OCI-LY7 (cell line): Measurements from ENCODE around the gene RPS27A. TPM values are rescaled to one million over a fixed set of nuclear protein-coding genes. Genes with fewer than 3 reads are reported as not detected.
A peak's percentile ranks its signal among the peaks of the same experiment; 100 is the strongest.
"Not testable (repeated sequence)": the region's sequence is repeated elsewhere in the genome, so short reads cannot be mapped to it uniquely, and the experiment has no call there.

Source experiments
- BruUV-seq: library from RNA; stranded (reverse); fragments of 400-500 nt; replicated peaks from 2 replicates; lab custom pipeline; 2021; lab: Mats Ljungman, UMichigan
- CTCF ChIA-PET: fragments of 300-600 bp; sonication (Branson Sonifier 250); formaldehyde crosslinking; loops from one replicate; lab custom pipeline; 2022; ENCODE audit warnings: antibody characterized with exemption; ENCODE audit not compliant: unreplicated experiment; lab: Charles Lee
- POLR2A ChIA-PET: fragments of 300-600 bp; sonication (Branson Sonifier 250); formaldehyde crosslinking; loops from one replicate; lab custom pipeline; 2022; ENCODE audit warnings: antibody characterized with exemption; lab: Charles Lee
- DNase-seq: peaks from one replicate; pipeline ENCODE4 v3.0.0-alpha.2; 2015; ENCODE audit warnings: low spot score
- H2AFZ ChIP-seq: fragments of 200-600 bp; sonication (generic), shearing (Covaris generic); 2 replicates; pipeline ENCODE4 v1.6.1; 2014; ENCODE audit warnings: mild to moderate bottlenecking, antibody characterized with exemption, low read length, moderate library complexity
- H3K27ac ChIP-seq: fragments of 200-600 bp; sonication (generic); 2 replicates; pipeline ENCODE4 v1.5.1; 2014; ENCODE audit warnings: mixed run types, low read depth, mild to moderate bottlenecking, moderate library complexity, low read length, inconsistent platforms; ENCODE audit not compliant: poor library complexity, severe bottlenecking
- H3K36me3 ChIP-seq: fragments of 200-600 bp; sonication (generic); 2 replicates; pipeline ENCODE4 v1.6.1; 2014; ENCODE audit warnings: mild to moderate bottlenecking, antibody characterized with exemption, low read length, moderate library complexity, mixed read lengths; ENCODE audit not compliant: insufficient read depth
- H3K4me1 ChIP-seq: fragments of 200-600 bp; sonication (generic); 2 replicates; pipeline ENCODE4 v1.5.1; 2014; ENCODE audit warnings: mild to moderate bottlenecking, low read length; ENCODE audit not compliant: insufficient read depth, poor library complexity, severe bottlenecking
- H3K4me2 ChIP-seq: fragments of 200-600 bp; sonication (generic); 2 replicates; pipeline ENCODE4 v1.6.1; 2014; ENCODE audit warnings: mild to moderate bottlenecking, low read length
- H3K4me3 ChIP-seq: fragments of 200-600 bp; sonication (generic); 2 replicates; pipeline ENCODE4 v1.5.1; 2014; ENCODE audit warnings: mild to moderate bottlenecking, low read depth, low read length; ENCODE audit not compliant: poor library complexity, severe bottlenecking
- H3K79me2 ChIP-seq: fragments of 200-600 bp; sonication (generic); 2 replicates; pipeline ENCODE4 v1.6.1; 2016; ENCODE audit warnings: low read depth, mild to moderate bottlenecking, low read length, moderate library complexity, mixed read lengths; ENCODE audit not compliant: insufficient read depth
- H3K9me2 ChIP-seq: fragments of 200-600 bp; sonication (generic); 2 replicates; pipeline ENCODE4 v1.6.1; 2016; ENCODE audit warnings: mild to moderate bottlenecking, low read length, mixed read lengths; ENCODE audit not compliant: insufficient read depth
- H3K9me3 ChIP-seq: fragments of 200-600 bp; sonication (generic); 2 replicates; pipeline ENCODE4 v1.6.1; 2014; ENCODE audit warnings: mild to moderate bottlenecking, mixed run types, low read length, mixed read lengths
- H4K20me1 ChIP-seq: fragments of 200-600 bp; sonication (generic); 2 replicates; pipeline ENCODE4 v1.6.1; 2014; ENCODE audit warnings: mild to moderate bottlenecking, antibody characterized with exemption, low read length, moderate library complexity, mixed read lengths; ENCODE audit not compliant: insufficient read depth
- CTCF ChIP-seq: fragments of 200-600 bp; sonication (generic); conservative IDR thresholded peaks from 2 replicates; pipeline ENCODE4 v1.5.1; 2014; ENCODE audit warnings: mild to moderate bottlenecking, antibody characterized with exemption, low read length, moderate library complexity, mixed read lengths
- EZH2phosphoT487 ChIP-seq: fragments of 200-600 bp; sonication (generic); IDR thresholded peaks from 2 replicates; pipeline ENCODE4 v1.6.1; 2018; ENCODE audit warnings: low read depth, borderline replicate concordance, mild to moderate bottlenecking, mixed run types, antibody characterized with exemption, low read length, moderate library complexity, mixed read lengths
- intact Hi-C: fragments of 100-400 bp; cut with micrococcal nuclease; formaldehyde crosslinking; loops from one replicate; pipeline ENCODE4 v1.10.0; 2022; ENCODE audit not compliant: unreplicated experiment
- total RNA-seq, 2 experiments: library from RNA; depleted of rRNA in 1 of 2; stranded (reverse); fragments of >200 nt in 1 of 2; shearing (Covaris generic) in 1 of 2; gene quantifications; 2 replicates each; pipeline ENCODE4 v1.2.3, GENCODE V29; 2014 to 2022

RPS27A gene
- total RNA-seq, 2 experiments from 2014 or later, result 1,456 to 1,716 TPM

GRCh38 chr2:55224761-55225261, 7.7 kb upstream of the RPS27A start:
- POLR2A ChIA-PET, result interaction anchor here (0.5 to 1.0 kb wide), 2 partner anchors 8 to 659 kb away, joined by 3 to 5 read pairs; no protein-coding TSS in a partner anchor
- Histone ChIP-seq H3K4me2 (no peak overlapping the region), H2AFZ (no peak overlapping the region), H3K4me3 (no peak overlapping the region), H3K27ac (no peak overlapping the region), H4K20me1 (no peaks in the 10 kb centered on the region), H3K36me3 (peaks cover 20% of the 10 kb centered on the region), H3K79me2 (peaks cover 17% of the 10 kb centered on the region; the same call in 1 of the 2 replicates), H3K9me2 (no peaks in the 10 kb centered on the region), H3K9me3 (no peaks in the 10 kb centered on the region), H3K4me1 (peaks cover 11% of the 10 kb centered on the region)
- no peak for TF ChIP-seq EZH2phosphoT487
- TF ChIP-seq CTCF, result no peak
- no TSS peak for BruUV-seq
- no peak for DNase-seq
- intact Hi-C loops, result no loop called here
- CTCF ChIA-PET, result no interaction called here

- Histone ChIP-seq H4K20me1 (no peaks in the 10 kb centered on the region), H3K9me2 (no peaks in the 10 kb centered on the region), H3K4me1 (peaks cover 11% of the 10 kb centered on the region), H2AFZ (no peak overlapping the region), H3K36me3 (peaks cover 20% of the 10 kb centered on the region), H3K4me3 (no peak overlapping the region), H3K9me3 (no peaks in the 10 kb centered on the region), H3K79me2 (peaks cover 23% of the 10 kb centered on the region; the same call in 1 of the 2 replicates), H3K27ac (no peak overlapping the region), H3K4me2 (no peak overlapping the region)
- no peak for DNase-seq
- ChIA-PET CTCF (no interaction called here), POLR2A (interaction anchor here (0.5 to 1.0 kb wide), 2 partner anchors 9 to 660 kb away, joined by 3 to 5 read pairs; no protein-coding TSS in a partner anchor)
- TF ChIP-seq EZH2phosphoT487, result no peak
- TF ChIP-seq CTCF, result no peak
- no TSS peak for BruUV-seq
- intact Hi-C loops, result no loop called here
Measured at GRCh38 chr2:55225481-55226020, 6.9 kb upstream of the RPS27A start.

GRCh38 chr2:55227437-55228225, 4.9 kb upstream of the RPS27A start:
- Histone ChIP-seq H3K4me3 (peak overlapping the region; percentile 2), H3K79me2 (peaks cover 37% of the 10 kb centered on the region), H3K36me3 (peaks cover 20% of the 10 kb centered on the region), H3K4me1 (peaks cover 11% of the 10 kb centered on the region), H3K27ac (peak overlapping the region; percentile 2), H2AFZ (peak overlapping the region; percentile 1; the same call in 1 of the 2 replicates), H3K4me2 (peak overlapping the region; percentile 59)
- H3K9me3 ChIP-seq, H3K9me2 ChIP-seq, CTCF ChIA-PET, intact Hi-C loops, H4K20me1 ChIP-seq, BruUV-seq: not testable (repeated sequence)
- DNase-seq, result peak; percentile 34
- POLR2A ChIA-PET, result interaction anchor here (1.1 kb wide), 1 partner anchor 18 kb away, joined by 3 read pairs; no protein-coding TSS in a partner anchor
